Measurements from ENCODE around the gene C2CD2.
"Not testable (repeated sequence)": the region's sequence is repeated elsewhere in the genome, so short reads cannot be mapped to it uniquely, and the experiment has no call there.

The C2CD2 gene

GRCh38 chr21:41962425-41962966 lies 8.7 kb upstream of the C2CD2 start:
- no peak for DNase-seq
- in situ Hi-C loops (cut with HindIII; ENCODE audit: low pct_ligation_motif_present, low pct_unique_long_range_greater_than_20kb, low sequenced_read_pairs) = no loop called here

- in situ Hi-C loops (cut with HindIII; ENCODE audit: low pct_ligation_motif_present, low pct_unique_long_range_greater_than_20kb, low sequenced_read_pairs) = no loop called here
- DNase-seq = no peak
These were observed 7.9 kb upstream of the C2CD2 start for GRCh38 chr21:41961753-41962152.

- in situ Hi-C loops (cut with HindIII; ENCODE audit: low pct_ligation_motif_present, low pct_unique_long_range_greater_than_20kb, low sequenced_read_pairs) = no loop called here
- no peak for DNase-seq
These were observed 7.5 kb upstream of the C2CD2 start for GRCh38 chr21:41961282-41961701.

- in situ Hi-C loops (cut with HindIII; ENCODE audit: low pct_ligation_motif_present, low pct_unique_long_range_greater_than_20kb, low sequenced_read_pairs) = no loop called here
- DNase-seq = no peak
These were observed 6.6 kb upstream of the C2CD2 start for GRCh38 chr21:41960386-41960785.

GRCh38 chr21:41959697-41960096 lies 5.9 kb upstream of the C2CD2 start:
- DNase-seq; in situ Hi-C loops (cut with HindIII; ENCODE audit: low pct_ligation_motif_present, low pct_unique_long_range_greater_than_20kb, low sequenced_read_pairs): not testable (repeated sequence)

GRCh38 chr21:41958886-41959563 lies 5.2 kb upstream of the C2CD2 start:
- peak; percentile 51 for DNase-seq
- in situ Hi-C loops (cut with HindIII; ENCODE audit: low pct_ligation_motif_present, low pct_unique_long_range_greater_than_20kb, low sequenced_read_pairs) = no loop called here

- DNase-seq = peak; percentile 90
- in situ Hi-C loops (cut with HindIII; ENCODE audit: low pct_ligation_motif_present, low pct_unique_long_range_greater_than_20kb, low sequenced_read_pairs) = no loop called here
These were observed 4.4 kb upstream of the C2CD2 start for GRCh38 chr21:41957991-41958766.

GRCh38 chr21:41956926-41957729 lies 3.3 kb upstream of the C2CD2 start:
- in situ Hi-C loops (cut with HindIII; ENCODE audit: low pct_ligation_motif_present, low pct_unique_long_range_greater_than_20kb, low sequenced_read_pairs) = no loop called here
- DNase-seq = peak; percentile 44

- no peak for DNase-seq
- in situ Hi-C loops (cut with HindIII; ENCODE audit: low pct_ligation_motif_present, low pct_unique_long_range_greater_than_20kb, low sequenced_read_pairs) = no loop called here
These were observed 1.7 kb upstream of the C2CD2 start for GRCh38 chr21:41955516-41955915.

GRCh38 chr21:41954654-41955499 lies 1.1 kb upstream of the C2CD2 start:
- DNase-seq = no peak
- in situ Hi-C loops (cut with HindIII; ENCODE audit: low pct_ligation_motif_present, low pct_unique_long_range_greater_than_20kb, low sequenced_read_pairs) = no loop called here

- DNase-seq = peak; percentile 16
- in situ Hi-C loops (cut with HindIII; ENCODE audit: low pct_ligation_motif_present, low pct_unique_long_range_greater_than_20kb, low sequenced_read_pairs) = no loop called here
These were observed 478 bp downstream of the C2CD2 start for GRCh38 chr21:41953249-41953830.

- DNase-seq = peak; percentile 15
- in situ Hi-C loops (cut with HindIII; ENCODE audit: low pct_ligation_motif_present, low pct_unique_long_range_greater_than_20kb, low sequenced_read_pairs) = no loop called here
These were observed 1.1 kb downstream of the C2CD2 start for GRCh38 chr21:41952568-41953248.

GRCh38 chr21:41951876-41952567 lies 1.8 kb downstream of the C2CD2 start:
- in situ Hi-C loops (cut with HindIII; ENCODE audit: low pct_ligation_motif_present, low pct_unique_long_range_greater_than_20kb, low sequenced_read_pairs) = no loop called here
- DNase-seq = no peak

GRCh38 chr21:41950941-41951351 lies 2.9 kb downstream of the C2CD2 start:
- DNase-seq = no peak
- in situ Hi-C loops (cut with HindIII; ENCODE audit: low pct_ligation_motif_present, low pct_unique_long_range_greater_than_20kb, low sequenced_read_pairs) = no loop called here

GRCh38 chr21:41949631-41950030 lies 4.2 kb downstream of the C2CD2 start:
- in situ Hi-C loops (cut with HindIII; ENCODE audit: low pct_ligation_motif_present, low pct_unique_long_range_greater_than_20kb, low sequenced_read_pairs); DNase-seq: not testable (repeated sequence)

- in situ Hi-C loops (cut with HindIII; ENCODE audit: low pct_ligation_motif_present, low pct_unique_long_range_greater_than_20kb, low sequenced_read_pairs) = no loop called here
- DNase-seq = no peak
These were observed 4.9 kb downstream of the C2CD2 start for GRCh38 chr21:41948901-41949300.

All from ACHN (cell line).